ENCODE results near the gene PAPOLA.

DNA sequence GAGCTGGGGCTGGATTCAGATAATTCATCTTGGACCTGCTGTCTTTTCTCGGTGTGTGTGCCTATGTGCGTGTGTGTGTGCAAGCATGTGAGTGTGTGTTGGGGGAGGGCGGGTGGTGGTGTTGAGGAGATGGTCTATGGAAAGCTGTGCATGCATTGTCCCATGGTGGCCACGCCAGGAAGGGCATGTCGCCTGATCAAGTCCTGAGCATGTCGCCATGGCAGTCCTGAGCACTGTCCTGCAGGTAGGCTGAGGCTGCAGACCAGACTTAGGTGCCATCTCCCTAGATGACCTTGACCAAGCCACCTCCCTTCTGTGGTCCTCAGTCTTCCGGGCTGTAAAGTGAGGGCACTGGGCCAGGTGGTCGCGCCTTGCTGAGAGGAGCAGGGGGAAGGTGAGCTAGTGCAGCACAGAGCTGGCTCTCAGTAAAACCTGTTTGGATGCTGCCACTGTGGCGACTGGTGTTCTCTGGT lies 81.4 kb downstream of the PAPOLA start:
- TF ChIP-seq, protein P1, sequence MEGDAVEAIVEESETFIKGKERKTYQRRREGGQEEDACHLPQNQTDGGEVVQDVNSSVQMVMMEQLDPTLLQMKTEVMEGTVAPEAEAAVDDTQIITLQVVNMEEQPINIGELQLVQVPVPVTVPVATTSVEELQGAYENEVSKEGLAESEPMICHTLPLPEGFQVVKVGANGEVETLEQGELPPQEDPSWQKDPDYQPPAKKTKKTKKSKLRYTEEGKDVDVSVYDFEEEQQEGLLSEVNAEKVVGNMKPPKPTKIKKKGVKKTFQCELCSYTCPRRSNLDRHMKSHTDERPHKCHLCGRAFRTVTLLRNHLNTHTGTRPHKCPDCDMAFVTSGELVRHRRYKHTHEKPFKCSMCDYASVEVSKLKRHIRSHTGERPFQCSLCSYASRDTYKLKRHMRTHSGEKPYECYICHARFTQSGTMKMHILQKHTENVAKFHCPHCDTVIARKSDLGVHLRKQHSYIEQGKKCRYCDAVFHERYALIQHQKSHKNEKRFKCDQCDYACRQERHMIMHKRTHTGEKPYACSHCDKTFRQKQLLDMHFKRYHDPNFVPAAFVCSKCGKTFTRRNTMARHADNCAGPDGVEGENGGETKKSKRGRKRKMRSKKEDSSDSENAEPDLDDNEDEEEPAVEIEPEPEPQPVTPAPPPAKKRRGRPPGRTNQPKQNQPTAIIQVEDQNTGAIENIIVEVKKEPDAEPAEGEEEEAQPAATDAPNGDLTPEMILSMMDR (IDR thresholded peaks at IDR 0.05 in 2 of 3, conservative IDR thresholded peaks at IDR 0.05 in 1 of 3; ENCODE audit: borderline replicate concordance in 1 of 3, insufficient read depth in 1 of 3, low read depth in 2 of 3, low read length in 2 of 3), result no peak
- TF ChIP-seq ZFX (IDR thresholded peaks at IDR 0.05) (no peak), EGR1 (IDR thresholded peaks at IDR 0.05; ENCODE audit: low read depth) (no peak), TCF7L2 (IDR thresholded peaks at IDR 0.05; ENCODE audit: borderline replicate concordance, extremely low read depth, insufficient read depth, insufficient read length) (no peak), POLR2AphosphoS5 (IDR thresholded peaks at IDR 0.05; ENCODE audit: low read depth, low read length) (no peak), SP1 (IDR thresholded peaks at IDR 0.05; ENCODE audit: low read depth) (no peak), POLR2A (IDR thresholded peaks at IDR 0.05; ENCODE audit: borderline replicate concordance, extremely low read depth, insufficient read depth, insufficient read length) (no peak), YY1 (IDR thresholded peaks at IDR 0.05; ENCODE audit: extremely low read depth, insufficient replicate concordance, low read depth, low read length) (no peak), EZH2 (IDR thresholded peaks at IDR 0.05) (no peak)
- TF ChIP-seq, protein P2, sequence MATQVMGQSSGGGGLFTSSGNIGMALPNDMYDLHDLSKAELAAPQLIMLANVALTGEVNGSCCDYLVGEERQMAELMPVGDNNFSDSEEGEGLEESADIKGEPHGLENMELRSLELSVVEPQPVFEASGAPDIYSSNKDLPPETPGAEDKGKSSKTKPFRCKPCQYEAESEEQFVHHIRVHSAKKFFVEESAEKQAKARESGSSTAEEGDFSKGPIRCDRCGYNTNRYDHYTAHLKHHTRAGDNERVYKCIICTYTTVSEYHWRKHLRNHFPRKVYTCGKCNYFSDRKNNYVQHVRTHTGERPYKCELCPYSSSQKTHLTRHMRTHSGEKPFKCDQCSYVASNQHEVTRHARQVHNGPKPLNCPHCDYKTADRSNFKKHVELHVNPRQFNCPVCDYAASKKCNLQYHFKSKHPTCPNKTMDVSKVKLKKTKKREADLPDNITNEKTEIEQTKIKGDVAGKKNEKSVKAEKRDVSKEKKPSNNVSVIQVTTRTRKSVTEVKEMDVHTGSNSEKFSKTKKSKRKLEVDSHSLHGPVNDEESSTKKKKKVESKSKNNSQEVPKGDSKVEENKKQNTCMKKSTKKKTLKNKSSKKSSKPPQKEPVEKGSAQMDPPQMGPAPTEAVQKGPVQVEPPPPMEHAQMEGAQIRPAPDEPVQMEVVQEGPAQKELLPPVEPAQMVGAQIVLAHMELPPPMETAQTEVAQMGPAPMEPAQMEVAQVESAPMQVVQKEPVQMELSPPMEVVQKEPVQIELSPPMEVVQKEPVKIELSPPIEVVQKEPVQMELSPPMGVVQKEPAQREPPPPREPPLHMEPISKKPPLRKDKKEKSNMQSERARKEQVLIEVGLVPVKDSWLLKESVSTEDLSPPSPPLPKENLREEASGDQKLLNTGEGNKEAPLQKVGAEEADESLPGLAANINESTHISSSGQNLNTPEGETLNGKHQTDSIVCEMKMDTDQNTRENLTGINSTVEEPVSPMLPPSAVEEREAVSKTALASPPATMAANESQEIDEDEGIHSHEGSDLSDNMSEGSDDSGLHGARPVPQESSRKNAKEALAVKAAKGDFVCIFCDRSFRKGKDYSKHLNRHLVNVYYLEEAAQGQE (IDR thresholded peaks at IDR 0.05; ENCODE audit: low read depth), result no peak
- TF ChIP-seq, protein P3, sequence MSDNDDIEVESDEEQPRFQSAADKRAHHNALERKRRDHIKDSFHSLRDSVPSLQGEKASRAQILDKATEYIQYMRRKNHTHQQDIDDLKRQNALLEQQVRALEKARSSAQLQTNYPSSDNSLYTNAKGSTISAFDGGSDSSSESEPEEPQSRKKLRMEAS (IDR thresholded peaks at IDR 0.05), result no peak

Measured in HCT116 (cell line).